Activated naive CD8-positive, alpha-beta T cell (primary cell): ENCODE measurements around the gene SNTG2.
"Not testable (repeated sequence)": the region's sequence is repeated elsewhere in the genome, so short reads cannot be mapped to it uniquely, and the experiment has no call there.

ENCODE experiments used
- H3K27ac Mint-ChIP-seq: one replicate; pipeline ENCODE4 v1.8.0; 2021; ENCODE audit warnings: mixed read lengths
- H3K27me3 Mint-ChIP-seq: one replicate; pipeline ENCODE4 v1.8.0; 2021; ENCODE audit warnings: mixed read lengths
- H3K36me3 Mint-ChIP-seq: one replicate; pipeline ENCODE4 v1.8.0; 2021; ENCODE audit warnings: mixed read lengths
- H3K4me1 Mint-ChIP-seq: one replicate; pipeline ENCODE4 v1.8.0; 2021; ENCODE audit warnings: low read depth, mixed read lengths
- H3K4me3 Mint-ChIP-seq: one replicate; pipeline ENCODE4 v1.8.0; 2021; ENCODE audit warnings: mild to moderate bottlenecking, mixed read lengths
- H3K9me3 Mint-ChIP-seq: one replicate; pipeline ENCODE4 v1.8.0; 2021; ENCODE audit warnings: low read depth, mixed read lengths

The SNTG2 gene

DNA sequence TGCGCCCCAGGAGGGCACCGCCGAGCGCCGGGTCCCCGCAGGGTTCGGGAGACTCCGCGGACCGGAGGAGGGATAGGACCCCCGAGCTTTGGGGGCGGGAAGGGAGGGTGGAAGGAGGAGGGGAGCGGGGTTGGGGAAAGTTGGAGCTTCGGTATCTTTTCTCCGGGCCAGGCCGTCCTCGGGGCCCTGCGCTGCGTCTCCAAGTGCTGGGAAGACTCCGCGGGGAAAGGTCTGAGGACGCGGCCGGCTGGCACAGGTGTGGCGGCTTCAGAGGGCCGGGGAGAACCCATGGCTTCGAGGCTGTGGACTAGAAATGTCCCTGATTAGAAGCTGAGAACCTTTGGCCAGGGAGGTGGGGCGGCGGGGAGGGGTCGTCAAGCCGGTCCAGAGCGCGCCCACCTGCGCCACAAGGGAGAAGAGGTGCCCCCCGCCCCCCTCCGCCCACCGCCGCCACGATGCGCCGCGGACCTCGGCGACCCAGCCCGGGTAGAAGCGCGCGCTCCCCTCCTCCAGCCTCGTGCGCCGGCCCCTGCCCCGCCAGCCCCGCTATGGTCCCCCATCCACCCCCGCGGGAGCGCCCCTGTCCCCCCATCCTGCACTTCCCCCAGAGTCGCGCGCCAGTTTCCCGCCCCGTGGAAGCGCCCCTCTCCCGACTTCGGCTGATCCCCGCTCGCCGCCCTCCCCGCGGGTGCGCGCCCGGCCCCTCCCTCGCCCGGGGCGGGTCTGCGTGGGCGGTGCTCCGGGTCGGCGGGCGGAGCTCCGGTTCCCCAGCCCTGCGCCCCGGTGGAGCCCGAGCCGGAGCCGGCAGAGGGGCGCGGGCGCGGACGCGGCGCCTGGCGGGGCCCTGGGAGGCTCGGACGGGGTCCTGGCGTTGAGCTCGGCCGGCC is at the start of gene SNTG2:
SNTG2 (plus strand) TSS at position 770 of the 887 bp plus-strand sequence. CDS start 148 bp downstream, outside the sequence.
- Mint-ChIP-seq H3K4me1 (peaks cover 56% of the 10 kb centered on the region), H3K9me3 (no peaks in the 10 kb centered on the region), H3K36me3 (no peaks in the 10 kb centered on the region), H3K27ac (peak within 1 kb of the TSS; percentile 87), H3K4me3 (peak within 1 kb of the TSS; percentile 89), H3K27me3 (peaks cover 4% of the 10 kb centered on the region)

DNA sequence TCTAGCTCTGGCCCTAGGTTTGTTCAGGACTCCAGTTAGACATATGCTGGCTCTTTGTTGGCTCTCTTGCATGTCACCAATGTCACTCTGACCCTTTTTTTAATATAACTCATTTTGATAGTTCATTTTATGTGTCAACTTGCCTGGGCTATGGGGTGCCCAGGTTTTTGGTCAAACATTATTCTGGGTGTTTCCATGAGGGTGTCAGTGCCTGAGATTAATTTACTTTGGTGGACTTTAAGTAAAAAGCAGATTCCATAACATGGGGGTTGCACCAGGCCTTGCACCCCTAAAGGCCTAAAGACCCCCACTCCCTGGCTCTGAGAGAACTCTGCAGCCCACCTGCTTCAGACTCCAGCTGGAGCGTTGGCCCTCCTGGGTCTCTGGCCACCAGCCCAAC is 48.1 kb upstream of the SNTG2 start:
- Mint-ChIP-seq H3K9me3 (no peaks in the 10 kb centered on the region), H3K36me3 (peaks cover 8% of the 10 kb centered on the region), H3K27me3 (peaks cover 3% of the 10 kb centered on the region), H3K4me3 (no peak overlapping the region), H3K27ac (no peak overlapping the region), H3K4me1 (peaks cover 3% of the 10 kb centered on the region)

DNA sequence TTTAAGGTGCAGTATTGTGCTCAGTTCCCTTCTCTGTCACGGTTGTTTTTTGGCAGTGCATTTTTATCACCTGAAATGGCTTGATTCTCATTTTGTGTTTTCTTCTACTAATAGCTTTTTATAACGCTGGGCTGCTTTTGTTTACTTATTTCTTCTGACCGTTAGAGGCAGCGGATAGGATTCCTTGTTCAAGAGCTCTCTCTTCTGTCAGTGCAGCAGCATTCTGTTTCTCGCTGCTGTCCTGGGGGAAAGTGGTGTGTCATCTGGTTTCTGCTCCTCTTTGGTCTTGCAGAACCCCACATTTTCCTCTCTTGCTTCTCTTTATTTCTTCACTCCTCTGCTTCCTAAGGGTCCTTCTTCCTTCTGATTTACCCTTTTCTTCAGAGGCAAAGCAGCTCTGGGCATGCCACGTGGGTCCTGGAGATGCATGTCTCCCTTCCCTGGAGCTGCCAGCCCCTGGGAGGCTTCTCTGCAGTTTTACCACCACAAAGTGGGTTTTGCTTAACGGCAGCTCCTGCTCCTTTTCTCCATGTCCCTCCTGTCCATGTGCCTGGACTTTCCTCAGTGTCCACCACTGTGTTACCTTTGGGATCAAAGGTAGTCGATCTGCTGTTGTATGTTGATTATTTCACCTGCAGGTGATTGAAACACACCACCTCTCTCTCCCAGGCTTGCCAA is 47.3 kb upstream of the SNTG2 start:
- H3K36me3 Mint-ChIP-seq = peaks cover 8% of the 10 kb centered on the region
- H3K9me3 Mint-ChIP-seq = no peaks in the 10 kb centered on the region
- peaks cover 3% of the 10 kb centered on the region for H3K4me1 Mint-ChIP-seq
- H3K27ac Mint-ChIP-seq = no peak overlapping the region
- H3K27me3 Mint-ChIP-seq = peaks cover 3% of the 10 kb centered on the region
- no peak overlapping the region for H3K4me3 Mint-ChIP-seq

DNA sequence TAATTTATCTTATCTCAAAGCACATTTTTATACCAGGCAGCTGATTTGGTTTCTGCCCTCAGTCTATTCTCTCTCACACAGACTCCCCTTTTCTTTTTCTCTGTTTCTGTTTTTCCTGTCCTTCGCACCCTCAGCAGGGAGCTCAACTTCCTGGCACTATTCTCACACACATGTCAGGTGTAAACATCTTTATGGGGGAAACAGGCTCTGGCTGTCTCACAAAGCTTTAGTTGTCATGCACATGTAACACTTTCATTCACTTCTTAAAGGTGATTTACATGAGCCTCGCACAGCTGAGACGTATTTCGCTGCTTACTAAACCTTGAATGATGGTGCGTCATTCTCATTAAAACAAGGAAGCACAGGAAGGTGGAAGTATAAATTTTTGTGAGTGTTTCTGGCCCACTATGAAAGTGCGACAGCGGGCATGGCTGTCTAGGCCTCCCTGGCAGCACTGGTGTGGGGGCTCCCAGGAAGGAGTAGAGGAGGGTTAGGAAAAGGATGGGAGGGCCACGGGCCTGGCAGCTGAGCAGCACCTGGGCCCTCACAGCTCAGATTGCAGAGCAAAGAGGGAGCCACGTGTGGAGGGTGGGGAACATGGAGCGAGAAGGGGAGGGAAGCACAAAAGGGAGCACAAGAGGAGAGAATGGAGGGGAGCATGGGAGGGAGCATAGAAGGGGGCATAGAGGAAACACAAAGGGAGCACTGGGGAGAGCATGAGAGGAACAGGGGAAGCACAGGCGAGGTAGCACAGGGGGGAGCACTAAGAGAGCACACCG is 46.2 kb upstream of the SNTG2 start:
- peaks cover 3% of the 10 kb centered on the region for H3K27me3 Mint-ChIP-seq
- peaks cover 9% of the 10 kb centered on the region for H3K4me1 Mint-ChIP-seq
- H3K27ac Mint-ChIP-seq = no peak overlapping the region
- H3K9me3 Mint-ChIP-seq = no peaks in the 10 kb centered on the region
- H3K4me3 Mint-ChIP-seq = no peak overlapping the region
- H3K36me3 Mint-ChIP-seq = peaks cover 8% of the 10 kb centered on the region

DNA sequence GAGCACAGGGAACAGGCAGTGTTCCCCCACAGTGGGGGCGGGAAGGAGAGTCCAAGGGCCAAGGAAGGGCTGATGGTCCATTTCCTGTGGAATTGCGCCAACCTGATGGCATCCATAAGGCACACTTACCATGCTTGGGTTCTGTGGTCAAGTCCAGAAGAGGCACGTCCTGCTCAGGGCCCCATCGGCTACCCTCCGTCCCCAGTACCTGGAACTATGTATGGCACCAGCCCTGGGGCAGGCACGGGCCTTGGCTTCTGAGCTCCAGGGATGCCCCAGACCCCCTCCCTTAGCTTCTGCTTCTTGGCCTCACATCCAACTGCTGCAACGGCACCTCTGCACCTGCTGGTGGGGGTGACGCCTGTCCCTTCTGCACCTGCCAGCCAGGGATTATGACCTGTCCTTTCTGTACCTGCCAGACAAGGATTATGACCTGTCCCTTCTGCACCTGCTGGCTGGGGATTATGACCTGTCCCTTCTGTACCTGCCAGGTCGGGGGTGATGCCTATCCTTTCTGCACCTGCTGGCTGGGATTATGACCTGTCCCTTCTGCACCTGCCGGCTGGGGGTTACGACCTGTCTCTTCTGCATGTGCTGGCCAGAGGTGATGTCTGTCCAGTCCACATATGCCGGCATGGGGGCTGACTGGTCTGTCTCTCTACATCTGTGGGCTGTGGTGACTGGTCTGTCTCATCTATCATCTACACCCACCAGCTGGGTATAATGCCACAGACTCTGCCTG is 45.4 kb upstream of the SNTG2 start:
- Mint-ChIP-seq H3K4me1 (peaks cover 9% of the 10 kb centered on the region), H3K27ac (no peak overlapping the region), H3K36me3 (peaks cover 3% of the 10 kb centered on the region), H3K27me3 (peaks cover 2% of the 10 kb centered on the region), H3K4me3 (no peak overlapping the region), H3K9me3 (no peaks in the 10 kb centered on the region)

DNA sequence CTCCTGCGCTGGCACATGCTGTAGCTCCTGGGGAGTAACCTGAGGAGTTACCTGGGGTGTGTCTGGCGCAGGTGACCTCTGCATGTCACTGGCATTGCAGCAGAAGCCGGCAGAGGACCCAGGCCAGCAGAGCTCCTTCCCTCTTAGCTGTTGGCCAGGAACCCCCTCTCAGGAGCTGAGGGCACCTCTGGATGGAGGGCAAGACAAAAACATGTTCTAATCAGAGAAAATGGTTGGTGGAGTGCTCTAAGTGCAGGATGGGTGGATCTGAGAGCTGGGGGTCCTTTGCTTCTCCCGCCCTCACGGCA is 44.9 kb upstream of the SNTG2 start:
- Mint-ChIP-seq H3K4me1 (peaks cover 9% of the 10 kb centered on the region), H3K4me3 (no peak overlapping the region), H3K27me3 (peaks cover 2% of the 10 kb centered on the region), H3K27ac (no peak overlapping the region), H3K36me3 (peaks cover 3% of the 10 kb centered on the region), H3K9me3 (no peaks in the 10 kb centered on the region)

DNA sequence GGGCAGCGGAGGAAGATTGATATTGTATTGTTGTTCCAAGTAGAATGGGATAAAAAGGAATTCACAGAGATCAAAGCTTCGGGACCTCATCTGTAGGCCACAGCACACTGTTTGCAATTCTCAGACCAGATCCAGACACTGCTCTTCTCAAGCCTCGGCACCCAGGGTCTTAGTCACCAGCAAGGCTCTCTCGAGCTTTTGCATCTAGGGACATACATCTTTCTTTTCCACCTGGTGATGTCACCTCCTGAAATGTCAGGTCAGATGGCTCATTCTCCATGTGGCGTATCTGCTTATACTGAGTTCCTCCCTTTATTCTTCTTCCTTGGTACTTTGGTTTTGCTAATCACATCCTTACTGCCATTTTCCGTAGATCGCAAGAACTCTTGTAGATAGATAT is 42.9 kb upstream of the SNTG2 start:
- Mint-ChIP-seq H3K4me3 (no peak overlapping the region), H3K27me3 (no peaks in the 10 kb centered on the region), H3K27ac (no peak overlapping the region), H3K36me3 (peaks cover 3% of the 10 kb centered on the region), H3K4me1 (peaks cover 9% of the 10 kb centered on the region), H3K9me3 (no peaks in the 10 kb centered on the region)

DNA sequence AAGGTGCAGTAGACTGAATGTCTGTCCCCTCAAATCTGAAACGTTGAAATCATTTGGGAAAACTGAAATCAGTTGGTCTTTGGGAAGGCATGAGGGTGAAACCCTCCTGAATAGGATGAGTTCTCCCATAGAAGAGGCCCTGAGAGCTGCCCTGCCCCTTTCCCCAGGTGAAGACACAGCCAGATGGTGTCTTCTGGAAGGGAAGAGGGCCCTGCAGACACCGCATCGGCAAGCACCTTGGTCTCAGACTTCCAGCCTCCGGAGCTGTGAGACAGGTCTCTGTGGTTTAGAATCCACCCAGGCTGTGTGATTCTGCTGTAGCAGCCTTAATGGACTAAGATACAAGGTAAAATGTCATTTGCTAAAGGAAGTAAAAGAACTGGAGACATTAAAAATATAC is 42.1 kb upstream of the SNTG2 start:
- Mint-ChIP-seq H3K4me3 (no peak overlapping the region), H3K27me3 (no peaks in the 10 kb centered on the region), H3K27ac (no peak overlapping the region), H3K36me3 (no peaks in the 10 kb centered on the region), H3K4me1 (peaks cover 9% of the 10 kb centered on the region), H3K9me3 (no peaks in the 10 kb centered on the region)

DNA sequence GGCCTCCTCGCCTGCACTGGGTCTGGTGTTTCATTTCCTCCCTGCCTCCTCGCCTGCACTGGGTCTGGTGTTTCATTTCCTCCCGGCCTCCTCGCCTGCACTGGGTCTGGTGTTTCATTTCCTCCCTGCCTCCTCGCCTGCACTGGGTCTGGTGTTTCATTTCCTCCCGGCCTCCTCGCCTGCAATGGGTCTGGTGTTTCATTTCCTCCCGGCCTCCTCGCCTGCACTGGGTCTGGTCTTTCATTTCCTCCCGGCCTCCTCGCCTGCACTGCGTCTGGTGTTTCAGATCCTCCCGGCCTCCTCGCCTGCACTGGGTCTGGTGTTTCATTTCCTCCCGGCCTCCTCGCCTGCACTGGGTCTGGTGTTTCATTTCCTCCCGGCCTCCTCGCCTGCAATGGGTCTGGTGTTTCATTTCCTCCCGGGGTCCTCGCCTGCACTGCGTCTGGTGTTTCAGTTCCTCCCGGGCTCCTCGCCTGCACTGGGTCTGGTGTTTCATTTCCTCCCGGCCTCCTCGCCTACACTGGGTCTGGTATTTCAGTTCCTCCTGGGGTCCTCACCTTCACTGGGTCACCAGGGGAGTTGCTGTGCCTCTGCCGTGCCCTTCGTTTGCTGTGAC is 40.8 kb upstream of the SNTG2 start:
- H3K36me3 Mint-ChIP-seq, H3K4me1 Mint-ChIP-seq, H3K9me3 Mint-ChIP-seq, H3K4me3 Mint-ChIP-seq, H3K27me3 Mint-ChIP-seq: not testable (repeated sequence)
- H3K27ac Mint-ChIP-seq = peak overlapping the region; percentile 46

DNA sequence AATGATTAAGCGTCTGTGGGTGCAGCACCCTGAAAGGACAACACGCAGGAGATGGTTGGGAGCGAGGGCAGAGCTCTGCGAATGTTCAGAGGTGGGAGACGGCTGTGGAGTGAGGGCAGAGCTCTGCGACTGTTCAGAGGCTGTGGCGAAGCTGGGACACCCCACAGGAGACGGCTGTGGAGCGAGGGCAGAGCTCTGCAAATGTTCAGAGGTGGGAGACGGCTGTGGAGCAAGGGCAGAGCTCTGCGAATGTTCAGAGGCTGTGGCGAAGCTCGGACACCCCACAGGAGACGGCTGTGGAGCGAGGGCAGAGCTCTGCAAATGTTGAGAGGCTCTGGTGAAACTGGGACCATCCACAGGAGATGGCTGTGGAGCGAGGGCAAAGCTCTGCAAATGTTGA is 40.0 kb upstream of the SNTG2 start:
- Mint-ChIP-seq H3K9me3 (no peaks in the 10 kb centered on the region), H3K27ac (peak overlapping the region; percentile 46), H3K4me1 (peaks cover 6% of the 10 kb centered on the region), H3K4me3 (no peak overlapping the region), H3K27me3 (no peaks in the 10 kb centered on the region), H3K36me3 (no peaks in the 10 kb centered on the region)

DNA sequence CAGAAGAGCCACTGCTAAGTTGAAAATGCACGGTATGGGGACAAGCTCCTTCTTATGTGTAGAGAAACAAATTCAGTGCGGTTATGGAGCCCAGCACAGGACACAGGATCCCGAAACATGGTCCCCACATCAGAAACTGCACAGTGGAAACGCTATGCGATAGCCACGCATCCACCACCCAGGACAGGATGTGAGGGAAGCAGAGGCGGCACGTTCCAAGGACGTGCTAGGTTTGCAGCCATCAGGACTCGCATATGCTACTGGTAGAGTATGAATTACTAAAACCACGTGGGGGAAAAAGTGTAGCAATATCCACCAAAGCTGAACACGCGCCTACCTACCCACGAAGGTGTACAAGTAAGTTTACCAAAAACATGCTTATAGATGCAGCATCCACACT is 34.7 kb upstream of the SNTG2 start:
- Mint-ChIP-seq H3K4me3 (no peak overlapping the region), H3K9me3 (no peaks in the 10 kb centered on the region), H3K27me3 (no peaks in the 10 kb centered on the region), H3K27ac (no peak overlapping the region), H3K4me1 (no peaks in the 10 kb centered on the region), H3K36me3 (no peaks in the 10 kb centered on the region)

DNA sequence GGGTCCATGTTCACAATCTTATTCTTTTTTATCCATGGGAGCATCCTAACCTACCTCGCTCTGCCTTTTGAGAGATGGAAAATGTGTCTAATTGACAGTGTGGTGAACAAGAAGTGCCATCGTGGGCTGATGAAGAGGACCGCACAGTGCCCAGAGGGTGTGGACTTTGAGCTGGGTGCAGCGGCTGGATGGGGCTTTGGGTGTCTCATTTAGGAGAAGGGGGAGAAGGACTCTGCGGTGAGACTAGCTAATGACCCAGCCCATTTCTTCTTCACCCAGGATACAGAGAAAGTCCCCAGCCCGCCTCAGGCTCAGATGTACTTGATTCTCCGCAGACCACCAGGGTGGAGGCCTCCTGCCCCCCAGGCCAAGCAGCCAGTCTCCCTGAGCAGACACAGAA is 33.7 kb upstream of the SNTG2 start:
- H3K27me3 Mint-ChIP-seq = no peaks in the 10 kb centered on the region
- H3K9me3 Mint-ChIP-seq = no peaks in the 10 kb centered on the region
- no peak overlapping the region for H3K4me3 Mint-ChIP-seq
- no peaks in the 10 kb centered on the region for H3K36me3 Mint-ChIP-seq
- no peak overlapping the region for H3K27ac Mint-ChIP-seq
- no peaks in the 10 kb centered on the region for H3K4me1 Mint-ChIP-seq

DNA sequence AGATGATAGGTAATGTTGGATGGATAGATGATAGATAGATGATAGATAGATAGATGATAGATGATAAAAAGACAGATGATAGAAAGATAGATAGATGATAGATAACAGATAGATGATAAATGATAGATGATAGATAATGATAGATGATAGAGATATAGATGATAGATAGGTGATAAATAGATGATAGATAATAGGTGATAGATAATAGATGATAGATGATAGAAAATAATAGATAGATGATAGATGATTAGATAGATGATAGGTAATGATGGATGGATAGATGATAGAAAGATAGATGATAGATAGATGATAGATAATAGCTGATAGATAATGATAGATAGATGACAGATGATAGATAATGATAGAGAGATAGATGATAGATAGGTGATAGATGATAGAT is 31.0 kb upstream of the SNTG2 start:
- no peak overlapping the region for H3K4me3 Mint-ChIP-seq
- H3K9me3 Mint-ChIP-seq = no peaks in the 10 kb centered on the region
- H3K27ac Mint-ChIP-seq = no peak overlapping the region
- H3K27me3 Mint-ChIP-seq = no peaks in the 10 kb centered on the region
- no peaks in the 10 kb centered on the region for H3K36me3 Mint-ChIP-seq
- H3K4me1 Mint-ChIP-seq = no peaks in the 10 kb centered on the region

DNA sequence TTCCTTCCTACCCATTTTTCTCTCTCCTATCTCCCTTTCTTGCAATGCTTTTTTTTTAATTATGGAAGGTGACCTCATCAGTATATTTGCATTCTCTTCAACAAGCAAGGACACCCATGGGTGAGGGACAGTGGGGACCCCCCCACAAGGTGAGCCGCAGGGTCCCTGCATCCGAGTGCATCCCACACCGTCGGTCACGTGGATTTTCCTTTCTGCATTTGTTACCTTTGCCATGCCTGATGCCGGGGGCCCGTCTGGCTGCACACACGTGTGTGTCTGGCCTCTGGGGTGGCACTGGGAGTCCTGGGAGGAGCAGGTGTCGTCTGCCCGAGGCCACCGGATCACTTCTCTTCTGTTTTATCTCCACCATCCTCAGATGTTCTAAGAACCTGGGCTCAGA is 30.1 kb upstream of the SNTG2 start:
- no peak overlapping the region for H3K4me3 Mint-ChIP-seq
- no peak overlapping the region for H3K27ac Mint-ChIP-seq
- no peaks in the 10 kb centered on the region for H3K9me3 Mint-ChIP-seq
- H3K27me3 Mint-ChIP-seq = no peaks in the 10 kb centered on the region
- no peaks in the 10 kb centered on the region for H3K36me3 Mint-ChIP-seq
- no peaks in the 10 kb centered on the region for H3K4me1 Mint-ChIP-seq
